ENCODE measurements around the gene ITGB7.

DNA sequence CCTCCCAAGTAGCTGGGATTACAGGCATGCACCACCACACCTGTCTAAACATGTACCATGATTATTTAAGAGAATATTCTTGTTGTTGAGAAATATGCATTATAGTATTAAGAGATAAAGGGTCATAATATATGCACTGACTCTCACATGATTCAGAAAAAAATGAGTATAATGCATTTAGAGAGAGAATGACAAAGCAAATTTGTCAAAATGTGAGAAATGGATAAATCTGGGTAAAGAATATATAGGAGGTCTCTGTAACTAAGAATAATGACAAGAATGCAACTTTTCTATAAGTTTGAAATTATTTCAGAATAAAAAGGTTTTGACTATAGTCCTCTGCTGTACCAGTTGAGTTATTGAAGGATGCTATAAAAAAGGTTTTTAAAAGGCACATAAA, 54.7 kb downstream of the ITGB7 start:
- TF ChIP-seq, protein P1, sequence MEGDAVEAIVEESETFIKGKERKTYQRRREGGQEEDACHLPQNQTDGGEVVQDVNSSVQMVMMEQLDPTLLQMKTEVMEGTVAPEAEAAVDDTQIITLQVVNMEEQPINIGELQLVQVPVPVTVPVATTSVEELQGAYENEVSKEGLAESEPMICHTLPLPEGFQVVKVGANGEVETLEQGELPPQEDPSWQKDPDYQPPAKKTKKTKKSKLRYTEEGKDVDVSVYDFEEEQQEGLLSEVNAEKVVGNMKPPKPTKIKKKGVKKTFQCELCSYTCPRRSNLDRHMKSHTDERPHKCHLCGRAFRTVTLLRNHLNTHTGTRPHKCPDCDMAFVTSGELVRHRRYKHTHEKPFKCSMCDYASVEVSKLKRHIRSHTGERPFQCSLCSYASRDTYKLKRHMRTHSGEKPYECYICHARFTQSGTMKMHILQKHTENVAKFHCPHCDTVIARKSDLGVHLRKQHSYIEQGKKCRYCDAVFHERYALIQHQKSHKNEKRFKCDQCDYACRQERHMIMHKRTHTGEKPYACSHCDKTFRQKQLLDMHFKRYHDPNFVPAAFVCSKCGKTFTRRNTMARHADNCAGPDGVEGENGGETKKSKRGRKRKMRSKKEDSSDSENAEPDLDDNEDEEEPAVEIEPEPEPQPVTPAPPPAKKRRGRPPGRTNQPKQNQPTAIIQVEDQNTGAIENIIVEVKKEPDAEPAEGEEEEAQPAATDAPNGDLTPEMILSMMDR (conservative IDR thresholded peaks at IDR 0.05; ENCODE audit: low read depth, low read length): no peak
- no peak for TF ChIP-seq EZH2 (IDR thresholded peaks at IDR 0.05; ENCODE audit: borderline replicate concordance, low read depth, low read length, poor library complexity, severe bottlenecking)

Measured in A673 (cell line).